22Rv1 (cell line): ENCODE results near the gene RXRG.

Experiments
- CTCF ChIP-seq: fragments of 450-650 bp; IDR thresholded peaks from 2 replicates; pipeline ENCODE4 v1.5.1; 2017; ENCODE audit warnings: mild to moderate bottlenecking
- ZFX ChIP-seq: fragments of 450-650 bp; IDR thresholded peaks from 2 replicates; pipeline ENCODE4 v1.6.1; 2017; ENCODE audit warnings: antibody characterized with exemption, borderline replicate concordance

GRCh38 chr1:165451691-165452090 lies 6.8 kb upstream of the RXRG start:
- TF ChIP-seq CTCF, result no peak
- no peak for TF ChIP-seq ZFX
